NCI-H524 (cell line): ENCODE results near the gene DENND6A.
"Not testable (repeated sequence)": the region's sequence is repeated elsewhere in the genome, so short reads cannot be mapped to it uniquely, and the experiment has no call there.

Source experiments
- DNase-seq, 2 experiments: peaks; one replicate each; lab custom pipeline; 2025; lab: John Stamatoyannopoulos, UW

Gene DENND6A

DNA sequence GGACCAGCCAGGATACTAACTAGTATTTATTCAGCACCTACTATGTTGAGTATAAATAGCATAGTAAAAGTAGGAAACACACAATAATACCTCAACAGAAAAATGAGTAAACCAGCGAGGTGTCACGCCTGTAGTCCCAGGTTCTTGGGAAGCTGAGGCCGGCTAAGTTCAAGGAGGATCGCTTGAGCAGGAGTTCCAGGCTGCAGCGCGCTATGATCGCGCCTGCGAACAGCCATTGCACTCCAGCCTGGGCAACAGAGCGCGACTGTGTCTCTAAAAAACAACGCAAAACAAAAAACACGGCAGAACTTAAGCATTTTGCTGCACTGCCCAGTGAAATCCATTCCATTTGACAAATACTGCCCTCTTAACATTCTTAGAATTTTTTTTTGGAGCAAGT is 1.3 kb upstream of the DENND6A start:
- DNase-seq: no peak

DNA sequence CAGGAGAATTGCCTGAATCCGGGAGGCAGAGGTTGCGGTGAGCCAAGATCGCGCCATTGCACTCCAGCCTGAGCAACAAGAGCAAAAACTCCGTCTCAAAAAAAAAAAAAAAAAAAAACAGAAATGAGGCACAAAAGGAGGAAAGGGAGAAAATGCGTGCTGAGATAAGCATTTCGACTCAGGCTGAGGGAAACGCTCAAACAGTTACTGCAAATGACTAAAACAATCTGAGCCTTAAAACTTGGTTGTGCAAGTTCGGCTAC is 813 bp downstream of the DENND6A start:
- not testable (repeated sequence) for DNase-seq

DNA sequence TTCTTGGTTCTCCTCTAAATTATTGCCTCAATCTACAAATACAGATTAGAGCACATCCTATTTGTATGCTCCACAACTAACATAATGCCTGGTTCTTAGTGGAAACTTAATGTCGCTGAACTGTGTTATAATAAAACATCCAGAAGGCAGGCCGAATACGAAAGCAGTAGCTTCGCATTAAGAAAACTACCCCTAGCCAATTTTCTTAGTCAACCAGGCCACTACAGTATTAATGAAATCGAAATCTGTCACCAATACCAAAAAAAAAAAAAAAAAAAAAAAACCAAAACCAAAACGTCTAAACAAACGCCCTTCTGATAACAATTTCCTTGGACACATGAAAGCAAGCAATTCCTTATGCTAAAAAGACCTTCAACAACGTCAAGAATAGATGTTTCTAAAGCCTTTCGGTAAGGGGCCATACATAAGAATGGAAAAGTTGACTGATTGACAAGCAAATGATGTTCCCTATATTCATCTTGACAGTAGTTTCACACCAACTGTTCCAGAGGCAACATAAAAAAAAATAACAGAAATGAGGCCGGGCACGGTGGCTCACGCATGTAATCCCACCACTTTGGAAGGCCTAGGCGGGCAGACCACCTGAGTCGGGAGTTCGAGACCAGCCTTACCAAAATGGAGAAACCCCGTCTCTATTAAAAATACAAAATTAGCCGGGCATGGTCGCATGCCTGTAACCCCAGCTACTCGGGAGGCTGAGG is 1.3 kb downstream of the DENND6A start:
- no peak for DNase-seq

DNA sequence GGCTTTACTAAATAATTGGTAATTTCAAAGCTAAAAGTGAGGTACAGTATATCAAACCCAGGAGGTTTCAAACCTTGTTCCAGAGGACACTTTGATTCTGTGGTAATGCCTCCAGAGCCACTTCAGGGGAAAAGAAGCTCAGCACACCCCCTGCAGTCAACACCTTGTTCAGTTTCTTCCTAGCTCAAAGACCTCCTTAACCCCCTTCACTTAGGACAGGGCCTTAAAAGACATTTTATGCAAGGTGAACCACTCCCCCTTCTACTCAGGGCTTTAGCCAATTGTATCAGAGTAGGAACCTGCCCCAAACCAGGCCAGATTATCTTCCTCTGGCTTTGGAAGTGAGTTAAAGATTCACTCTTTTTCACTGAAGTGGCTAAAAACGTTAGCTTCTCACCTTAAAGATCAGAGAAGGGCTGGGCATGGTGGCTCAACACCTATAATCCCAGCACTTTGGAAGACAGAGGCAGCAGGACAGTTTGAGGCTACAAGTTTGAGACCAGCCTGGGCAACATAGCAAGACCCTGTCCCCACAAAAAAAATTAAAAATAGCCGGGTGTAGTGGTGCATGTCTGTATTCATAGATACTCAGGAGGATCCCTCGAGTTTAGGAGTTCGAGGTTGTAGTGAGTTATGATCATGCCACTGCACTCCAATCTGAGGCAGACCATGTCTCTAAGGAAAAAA is 3.4 kb downstream of the DENND6A start:
- no peak for DNase-seq

DNA sequence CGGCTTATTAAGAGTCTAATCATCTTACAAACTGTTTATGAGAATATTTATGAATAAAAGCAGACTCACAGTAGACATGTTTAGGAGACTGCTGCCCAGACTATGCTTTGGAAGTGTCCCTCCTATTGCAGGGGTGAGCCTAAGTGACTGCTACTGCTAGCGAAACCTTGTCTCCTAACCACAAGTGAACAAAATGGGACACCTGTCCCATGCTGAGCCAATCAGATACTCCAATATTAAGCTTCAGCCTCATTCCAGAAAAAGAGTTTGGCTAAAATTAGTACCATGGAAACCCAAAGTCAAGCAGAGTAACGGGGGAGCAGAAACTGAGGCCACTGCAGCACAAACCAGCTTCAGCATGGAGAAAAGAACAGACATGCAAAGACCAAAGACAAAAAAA is 4.6 kb downstream of the DENND6A start:
- no peak for DNase-seq

DNA sequence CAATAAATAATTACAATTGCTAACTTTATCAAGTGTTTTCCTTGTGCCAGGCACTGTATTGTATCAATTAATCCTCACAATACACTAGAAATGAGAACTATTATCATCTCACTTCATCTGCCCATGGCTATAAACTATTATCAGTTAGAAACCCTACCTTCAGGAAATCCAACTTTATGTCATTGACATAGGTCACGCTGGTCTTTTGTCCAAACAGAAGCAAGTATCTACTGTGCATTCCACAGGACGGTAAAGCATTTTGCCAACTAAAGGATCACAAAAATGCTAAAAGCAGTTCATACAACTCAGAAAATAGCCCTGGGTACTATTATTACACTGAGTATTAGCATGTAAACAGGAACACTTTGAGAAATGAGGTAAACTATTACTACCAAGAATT is 9.6 kb downstream of the DENND6A start:
- no peak for DNase-seq

DNA sequence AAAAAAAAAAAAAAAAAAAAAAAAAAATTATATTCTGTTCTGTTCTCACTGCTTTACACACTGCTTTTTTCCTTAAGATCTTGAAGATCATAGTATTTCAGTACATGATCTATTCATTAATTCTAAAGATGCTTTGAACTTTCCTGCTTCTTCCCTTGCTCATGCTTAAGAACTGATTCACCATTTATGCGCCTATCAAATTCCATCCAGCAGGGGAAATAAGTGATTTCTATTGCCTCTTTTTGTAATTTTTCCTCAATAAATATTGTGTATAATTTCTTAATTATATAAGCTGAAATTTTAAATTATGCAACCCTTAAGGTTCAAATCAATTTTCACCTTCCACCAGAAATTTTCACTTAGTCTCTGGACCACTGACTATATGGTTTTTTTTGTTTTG is 10.6 kb downstream of the DENND6A start:
- DNase-seq: no peak

DNA sequence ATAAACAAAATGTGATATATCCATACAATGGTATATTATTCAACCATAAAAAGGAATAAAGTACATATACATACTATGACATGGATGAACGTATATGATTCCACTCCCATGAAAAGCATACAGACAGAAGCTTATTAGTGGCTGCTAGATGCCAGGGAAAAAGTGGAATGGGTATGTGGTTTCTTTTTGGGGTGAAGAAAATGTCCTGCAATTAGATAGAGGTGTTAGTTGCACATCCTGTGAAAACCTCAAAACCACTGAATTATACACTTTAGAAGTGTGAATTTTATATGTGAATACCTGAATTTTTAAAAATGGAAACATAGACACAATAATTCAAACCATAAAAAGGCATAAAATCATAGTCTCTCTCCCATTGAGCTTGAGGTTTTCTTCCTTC is 11.2 kb downstream of the DENND6A start:
- DNase-seq: no peak

DNA sequence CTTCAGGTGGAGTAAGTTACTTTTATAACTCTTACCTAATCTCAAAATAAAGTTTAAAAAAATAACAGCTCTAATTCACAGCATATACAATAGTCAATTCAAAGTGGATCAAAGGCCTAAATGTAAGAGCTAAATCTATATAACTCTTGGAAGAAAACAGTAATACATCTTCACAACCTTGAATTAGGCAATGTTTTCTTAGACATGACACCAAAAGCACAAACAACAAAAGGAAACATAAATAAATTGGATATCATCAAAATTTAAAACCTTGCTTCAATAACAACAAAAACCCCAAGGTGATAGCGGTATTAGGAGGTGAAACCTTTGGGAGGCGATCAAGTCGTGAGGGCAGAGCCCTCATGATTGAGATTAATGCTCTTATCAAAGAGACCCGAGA is 12.8 kb downstream of the DENND6A start:
- DNase-seq: no peak

DNA sequence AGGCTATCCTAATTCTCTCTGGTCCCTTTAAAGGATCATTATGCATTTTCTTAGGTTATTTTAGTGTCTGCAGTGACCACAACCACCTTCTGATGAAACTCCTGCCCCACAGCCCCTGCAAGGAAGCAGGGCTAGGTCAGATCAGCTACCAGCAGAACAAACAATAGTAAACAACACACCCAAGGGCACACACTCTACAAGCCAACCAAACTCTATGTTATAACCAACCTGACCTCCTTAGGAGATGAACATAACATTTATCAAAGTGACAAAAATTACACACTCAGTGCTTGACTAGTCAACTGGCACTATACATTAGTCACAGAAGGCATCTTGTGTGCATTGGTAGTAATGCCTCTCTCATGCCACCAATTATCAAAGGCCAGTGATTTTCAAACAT is 17.3 kb downstream of the DENND6A start:
- DNase-seq: no peak

DNA sequence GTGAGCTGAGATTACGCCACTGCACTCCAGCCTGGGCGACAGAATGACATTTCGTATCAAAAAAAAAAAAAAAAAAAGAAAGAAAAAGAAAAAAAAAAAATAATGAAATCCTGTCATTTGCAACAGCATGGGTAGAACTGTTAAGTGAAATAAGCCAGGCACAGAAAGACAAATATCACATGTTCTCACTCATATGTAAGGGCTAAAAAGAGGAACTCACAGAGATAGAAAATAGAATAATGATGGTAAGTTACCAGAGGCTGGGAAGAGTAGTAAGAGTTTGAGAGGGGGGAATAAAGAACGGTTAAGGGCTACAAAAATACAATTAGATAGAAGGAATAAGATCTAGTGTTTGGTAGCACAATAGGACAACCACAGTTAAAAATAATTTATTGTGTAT is 19.7 kb downstream of the DENND6A start:
- DNase-seq: no peak

DNA sequence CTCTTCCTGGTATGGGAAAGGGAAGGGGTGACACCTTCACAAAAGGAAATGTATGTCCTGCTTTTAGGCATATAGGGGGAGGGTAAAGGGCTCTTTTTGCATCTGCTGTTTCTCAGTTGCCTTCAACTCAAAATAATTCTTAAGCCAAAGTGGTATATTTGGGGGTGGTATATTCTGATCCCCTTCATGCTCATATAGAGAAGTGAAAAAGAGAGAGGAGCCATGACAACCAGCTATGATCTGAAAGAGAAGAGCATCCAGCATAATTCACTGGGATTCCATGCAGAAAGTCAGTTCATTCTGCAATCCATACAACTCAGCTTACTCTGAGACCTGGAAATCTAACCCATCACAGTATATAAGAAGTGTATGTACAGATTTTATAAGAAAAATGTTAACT is 22.3 kb downstream of the DENND6A start:
- DNase-seq: no peak

DNA sequence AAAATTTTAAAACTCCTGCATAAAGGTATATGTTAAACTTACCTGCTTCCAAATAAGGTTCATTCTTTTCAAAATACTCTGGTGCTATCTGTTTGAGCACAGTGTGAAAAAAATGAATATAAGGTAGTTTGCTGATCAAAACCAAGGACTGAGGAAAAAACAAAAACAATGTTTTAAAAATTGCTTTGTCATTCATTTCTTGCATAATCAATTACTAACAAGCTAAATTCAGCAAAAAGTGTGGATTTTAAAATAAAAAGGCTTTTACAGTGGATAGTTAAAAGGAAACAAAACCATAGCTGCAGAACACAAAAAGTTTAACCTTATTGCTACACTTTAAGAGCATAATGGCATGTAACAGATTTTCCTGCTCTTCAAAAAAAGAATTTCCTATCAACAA is 31.5 kb downstream of the DENND6A start:
- DNase-seq: no peak

DNA sequence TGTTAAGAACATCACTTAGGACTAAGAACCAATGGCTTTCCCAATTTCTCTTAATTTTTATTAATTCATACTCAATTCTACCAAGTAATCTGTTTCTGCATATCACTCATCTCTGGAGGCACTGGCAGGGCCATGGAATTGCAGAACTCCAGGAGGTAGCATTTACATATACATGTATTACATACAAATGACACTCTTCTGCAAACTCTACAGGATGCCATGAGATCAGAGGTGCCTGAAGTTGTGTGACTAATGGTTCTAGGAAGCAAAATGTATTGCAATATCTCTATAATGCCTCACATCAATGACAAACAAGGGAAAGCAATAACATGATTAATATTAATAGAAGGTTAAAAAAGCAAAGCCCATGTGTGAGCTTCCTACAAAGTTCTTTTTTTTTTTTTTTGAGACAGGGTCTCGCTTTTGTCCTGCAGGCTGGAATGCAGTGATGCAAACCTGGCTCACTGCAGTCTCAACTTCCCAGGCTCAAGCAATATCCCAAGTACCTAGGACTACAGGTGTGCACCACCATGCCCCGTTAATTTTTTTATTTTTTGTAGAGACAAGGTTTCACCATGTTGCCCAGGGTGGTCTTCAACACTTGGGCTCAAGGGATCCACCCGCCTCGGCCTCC is 33.0 kb downstream of the DENND6A start:
- DNase-seq: no peak

DNA sequence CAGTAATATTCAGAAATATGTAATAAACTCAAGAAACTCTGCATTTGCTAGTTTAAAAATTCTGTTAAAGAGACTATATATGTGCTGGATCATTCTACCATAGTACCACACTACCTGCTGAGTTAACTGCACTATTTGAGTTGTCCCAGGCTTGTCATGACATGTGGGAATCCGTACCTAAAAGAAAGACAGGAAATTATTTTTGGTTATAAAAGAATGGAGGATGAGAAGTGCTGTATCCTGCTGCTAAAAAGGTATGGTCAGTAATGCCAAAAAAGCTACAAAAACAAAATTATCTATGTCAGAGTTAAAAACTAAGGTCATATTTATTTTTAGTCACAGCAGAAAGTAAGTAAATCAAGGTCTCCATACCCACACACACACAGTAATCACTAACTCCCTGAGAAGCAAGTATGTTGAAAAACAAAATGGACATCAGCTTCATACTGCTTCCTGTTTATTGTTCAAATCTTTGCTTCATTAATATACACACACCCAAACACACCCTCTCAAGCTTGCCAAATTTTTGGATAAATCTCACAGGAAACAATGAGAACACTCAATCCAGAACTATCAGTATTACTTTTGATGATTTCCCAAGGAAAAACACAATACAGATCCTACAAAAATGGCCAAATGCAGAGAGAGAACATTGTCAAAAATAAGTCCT is 33.7 kb downstream of the DENND6A start:
- no peak for DNase-seq

DNA sequence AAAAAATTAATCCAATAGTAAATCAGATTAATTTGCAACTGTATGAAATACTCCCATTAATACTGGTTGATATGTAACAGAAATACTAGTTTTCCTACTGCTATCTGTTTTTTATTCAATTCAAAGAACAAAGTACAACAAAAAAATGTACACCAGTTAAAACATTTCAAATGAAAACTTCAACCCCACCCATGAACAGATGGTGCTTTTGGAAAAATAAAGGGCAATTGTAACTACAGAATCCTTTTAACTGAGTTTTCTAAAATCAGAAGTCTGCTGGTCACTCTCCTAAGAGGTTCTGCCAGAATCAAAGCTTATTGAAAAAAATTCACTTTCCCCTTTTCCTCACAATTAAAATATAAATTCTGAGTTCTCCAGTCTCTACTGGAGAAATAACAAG is 34.3 kb downstream of the DENND6A start:
- no peak for DNase-seq

DNA sequence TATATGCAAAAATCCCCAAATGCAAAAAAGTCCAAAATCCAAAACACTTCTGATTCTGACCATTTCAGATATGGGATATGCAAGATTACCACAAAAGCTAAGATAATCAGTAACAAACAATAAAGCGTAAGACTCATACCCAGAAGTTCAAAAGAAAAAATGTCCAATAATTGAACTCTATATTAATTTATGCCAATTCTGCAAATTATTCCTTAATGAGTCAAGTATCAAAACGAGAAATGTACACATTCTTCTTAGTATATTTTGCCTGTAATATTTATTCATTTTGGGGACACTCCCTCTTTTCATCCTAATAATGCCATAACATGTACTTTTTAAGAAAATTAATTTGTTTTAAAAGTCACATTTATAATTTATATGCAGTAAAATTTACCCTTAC is 37.1 kb downstream of the DENND6A start:
- DNase-seq: no peak

DNA sequence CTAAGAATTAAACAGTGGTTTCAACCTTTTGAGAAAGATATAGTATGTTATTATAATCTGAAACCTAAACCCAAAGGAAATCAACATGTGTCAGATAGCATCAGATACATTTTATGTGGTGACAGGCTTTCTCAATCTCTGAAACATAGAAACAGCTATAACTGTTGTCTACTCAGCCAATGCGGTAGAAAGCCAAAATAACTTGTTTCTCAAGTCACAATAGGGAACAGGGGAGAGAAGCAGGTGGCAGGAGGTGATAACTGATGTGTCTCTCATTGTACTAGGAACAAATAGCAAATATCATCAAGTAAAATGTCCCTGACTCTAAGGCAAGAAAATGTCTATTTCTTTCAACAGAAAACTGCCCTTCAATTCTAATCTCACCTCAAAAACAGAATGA is 38.6 kb downstream of the DENND6A start:
- DNase-seq: no peak

DNA sequence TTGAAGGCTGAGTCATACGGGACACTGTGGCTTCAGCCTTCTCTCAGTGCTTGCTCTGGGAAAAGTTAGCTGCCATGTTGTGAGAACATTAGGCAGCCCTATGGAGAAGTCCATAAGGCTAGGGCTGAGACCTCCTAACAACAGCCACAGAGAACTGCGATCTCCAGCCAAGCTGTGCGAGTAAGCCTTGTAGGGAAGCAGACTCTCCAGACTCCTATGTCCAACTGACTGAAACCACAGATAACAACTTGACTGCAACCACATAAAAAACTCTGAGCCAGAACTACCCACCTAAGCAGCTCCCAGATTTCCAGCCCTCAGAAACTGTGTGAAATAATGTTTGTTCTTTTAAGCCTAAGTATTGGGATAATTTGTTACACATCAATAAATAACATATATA is 40.7 kb downstream of the DENND6A start:
- DNase-seq: no peak

DNA sequence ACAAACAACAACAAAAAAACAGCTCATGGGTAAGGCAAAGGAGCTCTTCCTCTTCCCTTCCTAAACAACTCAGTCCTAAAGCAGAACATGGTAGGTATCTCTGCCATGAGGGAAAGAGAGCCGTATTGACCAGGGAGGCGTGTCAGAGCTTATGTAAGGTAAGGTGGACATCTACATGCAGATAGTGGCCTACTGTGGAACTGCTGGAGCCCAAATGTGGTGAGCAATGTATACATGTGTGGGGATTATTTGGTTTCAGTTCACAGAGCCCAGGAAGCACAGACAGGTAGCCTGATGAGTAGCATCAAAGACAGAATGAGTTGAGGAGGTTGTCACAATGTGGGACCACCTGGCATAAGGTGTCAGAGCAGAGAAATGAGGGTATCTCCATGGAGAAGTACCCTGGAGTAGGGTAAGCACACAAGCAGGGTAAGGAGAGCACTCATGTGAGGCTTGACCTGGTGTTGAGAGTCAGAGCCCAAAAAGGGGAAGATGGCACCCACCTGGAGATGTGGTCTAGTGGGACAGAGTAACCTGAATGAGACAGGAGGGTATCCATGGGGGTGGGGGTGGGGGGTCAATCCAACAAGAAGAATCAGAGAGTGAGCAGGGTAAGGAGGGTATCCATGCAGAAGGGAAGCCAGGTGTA is 45.5 kb downstream of the DENND6A start:
- no peak for DNase-seq

DNA sequence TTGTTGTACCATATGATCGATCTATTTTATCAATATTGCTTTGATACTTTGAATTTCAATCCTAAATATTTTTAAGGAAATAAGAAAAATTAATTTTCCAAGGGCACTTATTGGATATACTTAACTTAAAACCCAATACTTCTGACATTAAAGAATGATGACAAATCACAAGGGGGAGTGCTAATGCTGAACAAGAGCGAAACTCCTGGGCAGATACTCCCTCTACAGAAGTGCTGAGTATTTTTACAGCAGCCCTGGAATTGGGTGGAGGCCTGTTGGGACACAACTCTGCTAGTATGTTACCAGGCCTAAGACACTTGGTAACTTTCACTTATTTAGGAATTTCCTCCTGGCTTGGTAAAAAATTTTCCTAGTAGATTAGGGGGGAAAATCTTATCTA is 46.2 kb downstream of the DENND6A start:
- DNase-seq: peak in 1 of 2 experiments; percentile 4

DNA sequence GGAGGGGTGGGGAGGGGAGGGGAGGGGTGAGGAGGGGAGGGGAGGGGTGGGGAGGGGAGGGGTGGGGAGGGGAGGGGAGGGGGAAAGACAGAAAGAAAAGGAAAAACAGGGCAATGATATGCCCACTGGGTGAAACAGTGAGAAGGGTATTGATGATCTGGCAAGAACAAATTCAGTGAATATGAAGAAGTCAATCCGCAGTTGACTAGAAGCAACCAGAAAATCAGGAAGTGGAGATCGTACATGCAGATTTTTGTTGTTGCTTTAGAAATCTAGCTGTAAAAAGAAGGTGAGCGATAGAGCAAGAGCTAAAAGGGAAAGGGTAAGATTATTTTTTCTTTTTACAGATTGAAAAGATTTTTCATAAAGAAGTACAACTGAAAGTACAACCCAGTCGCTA is 48.1 kb downstream of the DENND6A start:
- no peak for DNase-seq

DNA sequence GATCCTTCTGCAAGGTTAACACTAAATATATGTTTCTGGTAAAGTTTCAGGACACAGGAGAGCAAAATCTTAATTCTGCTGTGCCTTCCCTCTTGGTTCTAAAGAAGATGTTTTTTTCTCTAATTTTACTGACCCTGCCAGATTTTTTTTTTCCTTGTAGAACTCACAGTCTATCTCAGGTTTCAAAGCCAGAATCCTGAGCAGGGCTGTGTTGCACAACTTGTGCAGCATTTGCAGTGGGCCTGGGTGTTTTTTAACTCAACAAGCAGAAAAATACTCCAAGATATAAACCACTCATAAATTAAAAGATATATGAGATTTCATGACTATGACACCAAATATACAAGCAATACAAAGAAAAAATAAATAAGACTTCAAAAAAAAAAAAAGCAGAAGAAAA is 55.5 kb downstream of the DENND6A start:
- no peak for DNase-seq
